ENCODE measurements around the gene TCEA2.

Gene TCEA2

GRCh38 chr20:64047968-64048401, 15.0 kb upstream of the TCEA2 start:
- no peak overlapping the region for H3K4me3 ChIP-seq (ENCODE audit: low read depth, low read length)
- no peak for DNase-seq (ENCODE audit: low read depth)

GRCh38 chr20:64048402-64049044, 14.5 kb upstream of the TCEA2 start:
- no peak for DNase-seq (ENCODE audit: low read depth)
- H3K4me3 ChIP-seq (ENCODE audit: low read depth, low read length): no peak overlapping the region

- DNase-seq (ENCODE audit: low read depth): no peak
- peak within 1 kb of the TSS; percentile 15 for H3K4me3 ChIP-seq (ENCODE audit: low read depth, low read length)
Observed at GRCh38 chr20:64049060-64049877, 13.7 kb upstream of the TCEA2 start, which contains the start of gene SOX18. TSS of gene SOX18 (minus strand) at chr20:64049639. CDS start at chr20:64049516, 123 bp downstream.

GRCh38 chr20:64049878-64050260, 13.1 kb upstream of the TCEA2 start:
- H3K4me3 ChIP-seq (ENCODE audit: low read depth, low read length): peak overlapping the region; percentile 15

GRCh38 chr20:64050261-64051032, 12.6 kb upstream of the TCEA2 start:
- no peak for DNase-seq (ENCODE audit: low read depth)
- H3K4me3 ChIP-seq (ENCODE audit: low read depth, low read length): no peak overlapping the region

More at GRCh38 chr20:64049878-64050260, 13.1 kb upstream of the TCEA2 start:
- no peak for DNase-seq (ENCODE audit: low read depth)

- DNase-seq (ENCODE audit: low read depth): no peak
- no peak overlapping the region for H3K4me3 ChIP-seq (ENCODE audit: low read depth, low read length)
Observed at GRCh38 chr20:64051033-64051452, 12.0 kb upstream of the TCEA2 start.

GRCh38 chr20:64051561-64052325, 11.3 kb upstream of the TCEA2 start:
- DNase-seq (ENCODE audit: low read depth): no peak

GRCh38 chr20:64052326-64052722, 10.7 kb upstream of the TCEA2 start:
- H3K4me3 ChIP-seq (ENCODE audit: low read depth, low read length): no peak overlapping the region
- no peak for DNase-seq (ENCODE audit: low read depth)

More at GRCh38 chr20:64051561-64052325, 11.3 kb upstream of the TCEA2 start:
- H3K4me3 ChIP-seq (ENCODE audit: low read depth, low read length): no peak overlapping the region

GRCh38 chr20:64052987-64053840, 9.8 kb upstream of the TCEA2 start:
- DNase-seq (ENCODE audit: low read depth): no peak
- no peak overlapping the region for H3K4me3 ChIP-seq (ENCODE audit: low read depth, low read length)

GRCh38 chr20:64053841-64054661, 8.9 kb upstream of the TCEA2 start:
- no peak overlapping the region for H3K4me3 ChIP-seq (ENCODE audit: low read depth, low read length)
- DNase-seq (ENCODE audit: low read depth): no peak

- H3K4me3 ChIP-seq (ENCODE audit: low read depth, low read length): no peak overlapping the region
- no peak for DNase-seq (ENCODE audit: low read depth)
Observed at GRCh38 chr20:64055396-64055892, 7.6 kb upstream of the TCEA2 start.

- no peak for DNase-seq (ENCODE audit: low read depth)
- no peak overlapping the region for H3K4me3 ChIP-seq (ENCODE audit: low read depth, low read length)
Observed at GRCh38 chr20:64055893-64056638, 6.9 kb upstream of the TCEA2 start.

- no peak overlapping the region for H3K4me3 ChIP-seq (ENCODE audit: low read depth, low read length)
Observed at GRCh38 chr20:64056639-64056888, 6.4 kb upstream of the TCEA2 start.

GRCh38 chr20:64056889-64057627, 5.9 kb upstream of the TCEA2 start:
- no peak overlapping the region for H3K4me3 ChIP-seq (ENCODE audit: low read depth, low read length)
- no peak for DNase-seq (ENCODE audit: low read depth)

More at GRCh38 chr20:64056639-64056888, 6.4 kb upstream of the TCEA2 start:
- DNase-seq (ENCODE audit: low read depth): no peak

GRCh38 chr20:64057628-64058498, 5.1 kb upstream of the TCEA2 start:
- DNase-seq (ENCODE audit: low read depth): no peak
- no peak overlapping the region for H3K4me3 ChIP-seq (ENCODE audit: low read depth, low read length)
